NCI-H446 treated with DMSO at 0.1 percent for 48 hours (cell line): Measurements from ENCODE around the gene ABHD17C.

Source experiments
- DNase-seq: peaks from one replicate; lab custom pipeline; 2025; lab: John Stamatoyannopoulos, UW

The ABHD17C gene

GRCh38 chr15:80689716-80690115, 5.4 kb upstream of the ABHD17C start:
- no peak for DNase-seq

GRCh38 chr15:80691575-80691974, 3.5 kb upstream of the ABHD17C start:
- no peak for DNase-seq

GRCh38 chr15:80693682-80694610, 1.2 kb upstream of the ABHD17C start:
- peak; percentile 71 for DNase-seq

GRCh38 chr15:80694611-80695098, 455 bp upstream of the ABHD17C start:
- no peak for DNase-seq

DNA sequence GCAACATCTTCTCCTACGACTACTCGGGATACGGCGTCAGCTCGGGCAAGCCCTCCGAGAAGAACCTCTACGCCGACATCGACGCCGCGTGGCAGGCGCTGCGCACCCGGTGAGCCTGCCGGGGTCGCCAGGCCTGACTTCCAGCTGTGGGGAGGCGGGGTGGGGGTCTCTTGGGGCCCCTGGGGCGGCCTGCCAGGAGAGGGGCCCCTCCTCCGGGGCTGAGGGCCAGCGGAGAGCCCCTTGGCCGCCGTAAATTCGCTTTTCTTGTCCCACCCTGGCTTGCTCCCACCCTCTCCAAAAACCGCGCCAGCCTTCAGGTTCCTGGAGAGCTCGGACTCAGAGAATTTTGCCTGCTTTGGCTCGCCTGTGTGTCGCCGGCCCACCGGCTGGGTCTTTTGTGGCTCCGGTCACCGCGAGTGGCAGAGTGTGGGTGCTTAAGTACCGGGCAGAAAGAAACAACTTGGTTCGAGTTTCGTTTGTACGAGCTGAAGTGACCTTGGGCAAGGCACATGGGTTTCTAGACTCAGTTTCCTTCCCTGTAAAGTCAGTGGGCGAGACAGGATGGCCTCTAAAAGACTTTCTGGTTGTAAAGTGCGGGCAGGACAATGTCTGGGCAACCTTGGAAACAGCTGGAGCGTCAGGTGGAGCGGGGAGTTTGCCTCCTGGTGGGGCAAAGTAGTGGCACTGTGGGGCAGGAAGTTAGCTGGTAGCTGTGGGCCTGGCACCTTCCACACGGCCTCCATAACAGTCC, 976 bp downstream of the ABHD17C start:
- DNase-seq: no peak

DNA sequence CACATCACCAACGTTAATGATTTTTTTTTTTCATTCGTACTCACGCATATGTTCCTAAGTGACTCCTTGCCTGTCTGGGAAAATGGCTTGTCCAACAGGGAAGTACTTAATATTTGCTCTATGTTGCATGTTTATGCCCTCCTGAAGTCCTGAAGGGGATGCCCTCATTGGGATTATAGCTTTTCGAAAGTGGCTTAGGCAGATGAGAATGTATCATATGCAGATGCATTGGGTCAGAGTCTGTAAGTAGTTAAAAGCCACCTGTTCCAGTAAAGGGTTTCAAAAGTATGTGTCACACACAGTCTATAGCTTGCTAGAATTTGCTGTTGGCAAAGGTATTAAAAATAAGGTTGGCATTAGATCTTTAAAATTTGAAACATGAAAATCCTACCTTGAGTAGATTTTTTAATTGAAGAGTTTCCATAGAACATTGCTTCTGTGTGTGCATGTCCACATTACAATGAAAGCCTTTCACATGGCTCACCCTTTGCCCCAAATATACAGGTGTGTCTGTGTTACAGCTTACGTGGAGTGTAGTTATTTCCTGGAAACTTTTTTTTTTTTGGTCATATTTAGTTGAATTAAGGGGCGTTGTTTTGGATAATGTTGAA, 2.1 kb downstream of the ABHD17C start:
- DNase-seq: no peak

DNA sequence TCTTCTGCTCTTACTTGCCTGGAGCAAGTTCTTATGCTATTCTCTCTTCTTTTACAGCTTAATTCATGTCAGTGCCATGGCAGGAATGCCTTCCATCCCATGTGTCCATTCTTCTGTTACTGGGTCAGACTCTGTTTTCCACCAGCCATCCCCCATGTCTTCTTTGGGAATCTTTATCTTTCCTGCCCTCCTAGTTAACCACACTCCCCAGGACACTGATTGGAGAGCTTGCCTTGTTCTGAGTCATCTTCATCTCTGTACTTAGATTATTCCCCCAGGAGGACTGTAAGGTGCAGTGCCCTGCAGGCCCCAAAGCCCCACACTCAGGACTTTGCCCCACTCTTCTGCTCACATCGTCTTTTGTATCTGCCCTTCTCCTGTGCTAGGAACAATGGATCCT, 3.6 kb downstream of the ABHD17C start:
- DNase-seq: no peak

- no peak for DNase-seq
Measured at GRCh38 chr15:80699981-80700380, 4.9 kb downstream of the ABHD17C start.

DNA sequence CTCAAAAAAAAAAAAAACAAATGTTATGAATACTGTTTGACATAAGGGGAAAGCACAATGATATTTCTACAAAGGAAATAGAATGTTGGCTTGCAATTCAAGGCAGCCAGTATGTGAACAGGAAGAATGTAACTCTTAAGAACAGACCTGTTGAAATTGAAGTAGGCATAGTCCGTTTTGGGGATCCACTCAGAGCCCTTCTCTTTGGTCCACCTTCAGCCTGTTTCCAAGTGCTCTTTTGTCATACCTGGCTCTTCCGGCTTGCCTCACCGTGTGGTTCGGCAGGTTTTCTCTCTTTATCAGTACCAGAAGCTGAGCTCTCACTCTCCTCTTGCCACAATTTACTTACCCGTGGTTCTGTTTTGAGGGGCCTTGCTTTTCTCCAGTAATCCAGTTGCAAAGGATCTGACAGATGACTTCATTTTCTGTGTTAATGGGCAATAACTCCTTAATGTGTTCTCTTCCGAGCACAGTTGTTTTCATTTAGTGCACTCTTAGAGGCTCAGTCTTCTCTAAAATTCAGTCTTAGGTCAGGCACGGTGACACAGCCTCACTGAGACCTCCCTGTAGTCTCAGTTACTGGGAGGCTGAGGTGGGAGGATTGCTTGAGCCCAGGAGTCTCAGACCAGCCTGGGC, 6.7 kb downstream of the ABHD17C start:
- DNase-seq: no peak

DNA sequence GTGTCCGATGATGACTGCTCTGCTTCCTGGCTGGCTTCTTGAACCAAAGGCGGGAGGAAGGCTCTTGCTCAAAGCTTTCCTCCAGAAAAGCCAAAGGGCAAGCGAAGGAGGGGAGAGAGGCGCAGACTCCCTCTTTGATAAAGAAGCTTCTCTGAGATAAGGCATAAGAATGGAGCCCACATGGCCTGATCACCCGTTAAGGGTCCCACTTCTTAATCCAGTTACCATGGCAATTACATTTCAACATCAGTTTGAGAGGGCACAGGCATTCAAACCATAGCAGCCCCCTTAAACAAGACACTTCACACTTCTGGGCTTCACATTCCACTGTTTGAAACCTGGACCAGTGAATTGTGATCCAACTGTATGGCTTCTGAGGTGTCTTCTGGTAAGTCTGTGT, 8.0 kb downstream of the ABHD17C start:
- no peak for DNase-seq

- no peak for DNase-seq
Measured at GRCh38 chr15:80703965-80704364, 8.9 kb downstream of the ABHD17C start.

- no peak for DNase-seq
Measured at GRCh38 chr15:80706161-80706560, 11.1 kb downstream of the ABHD17C start.

DNA sequence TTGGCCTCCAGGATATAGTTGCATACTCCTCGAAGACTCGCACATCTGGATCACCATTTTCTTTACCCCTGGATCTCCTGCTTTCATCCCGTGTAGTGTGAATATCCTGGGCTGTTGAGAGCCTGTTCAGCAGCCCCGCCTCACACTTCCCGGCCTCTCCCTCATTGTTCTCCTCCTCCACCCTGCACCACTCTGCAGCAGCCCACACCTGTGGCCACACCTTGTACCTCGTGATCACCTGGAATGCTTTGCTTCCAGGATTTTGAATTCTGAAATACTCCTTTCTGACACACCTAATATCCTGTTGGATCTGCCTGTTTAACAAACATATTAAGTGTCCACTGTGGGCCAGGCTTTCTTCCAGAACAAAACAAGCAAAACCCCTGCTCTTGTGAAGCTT, 14.4 kb downstream of the ABHD17C start:
- DNase-seq: no peak

DNA sequence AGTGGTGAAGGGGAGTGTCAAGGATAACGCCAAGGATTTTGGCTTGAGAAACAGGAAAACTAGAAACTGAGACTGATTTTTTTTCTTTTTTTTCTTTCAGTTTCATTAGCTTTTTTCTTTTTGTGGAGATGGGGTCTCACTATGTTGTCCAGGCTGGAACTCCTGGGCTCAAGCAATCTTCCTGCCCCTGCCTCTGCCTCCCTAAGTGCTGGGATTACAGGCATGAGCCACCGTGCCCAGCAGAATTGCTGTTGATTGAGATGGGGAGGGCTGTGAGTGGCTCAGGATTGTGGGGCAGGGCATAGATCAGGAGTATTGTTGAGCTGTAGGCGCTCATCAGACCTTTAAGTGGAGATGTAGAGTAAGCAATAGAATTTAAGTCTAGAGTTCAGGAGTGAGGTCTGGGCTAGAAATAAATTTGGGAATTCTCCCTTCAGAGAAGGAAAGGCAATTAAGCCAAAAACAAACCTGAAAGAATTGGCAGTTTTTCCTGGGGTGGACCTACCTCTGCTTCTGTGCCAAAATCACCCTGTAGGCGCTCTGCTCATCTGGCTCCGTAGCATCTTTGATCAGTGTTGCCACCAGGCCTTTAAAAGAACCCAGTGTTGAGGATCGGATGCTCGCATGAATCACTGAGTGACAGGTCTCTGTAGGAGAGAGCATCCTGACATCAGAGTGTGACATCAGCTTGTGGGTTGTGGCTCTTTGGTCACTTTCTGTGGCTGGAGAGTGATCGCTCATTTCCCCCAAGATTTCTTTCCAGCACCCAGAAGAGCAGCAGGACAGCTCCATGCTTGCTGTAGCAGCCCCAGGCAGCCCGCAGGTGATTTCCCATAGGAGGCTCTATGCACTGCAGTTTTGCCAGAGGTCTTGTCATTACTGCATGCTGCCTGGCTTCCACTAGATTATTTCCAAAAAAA, 15.8 kb downstream of the ABHD17C start:
- DNase-seq: no peak

- no peak for DNase-seq
Measured at GRCh38 chr15:80711886-80712285, 16.8 kb downstream of the ABHD17C start.

DNA sequence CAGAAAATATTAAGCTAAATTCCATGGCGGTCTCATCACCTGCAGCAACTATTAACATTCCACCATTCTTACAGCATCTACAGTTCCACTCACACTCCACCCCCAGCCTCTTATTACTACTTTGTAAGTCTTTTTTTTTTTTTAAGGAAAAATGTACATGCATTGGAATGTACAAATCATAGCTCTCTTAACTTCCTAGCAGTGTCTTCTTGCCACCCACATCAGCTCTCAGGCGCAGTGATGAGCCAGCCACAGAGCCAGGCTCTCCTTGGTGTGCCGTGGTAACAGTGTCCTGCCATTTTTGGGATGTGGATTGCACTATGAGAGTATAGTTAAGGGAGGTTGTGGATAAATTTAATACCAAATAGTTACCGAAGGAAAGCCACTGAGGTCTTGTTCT, 17.8 kb downstream of the ABHD17C start:
- no peak for DNase-seq

DNA sequence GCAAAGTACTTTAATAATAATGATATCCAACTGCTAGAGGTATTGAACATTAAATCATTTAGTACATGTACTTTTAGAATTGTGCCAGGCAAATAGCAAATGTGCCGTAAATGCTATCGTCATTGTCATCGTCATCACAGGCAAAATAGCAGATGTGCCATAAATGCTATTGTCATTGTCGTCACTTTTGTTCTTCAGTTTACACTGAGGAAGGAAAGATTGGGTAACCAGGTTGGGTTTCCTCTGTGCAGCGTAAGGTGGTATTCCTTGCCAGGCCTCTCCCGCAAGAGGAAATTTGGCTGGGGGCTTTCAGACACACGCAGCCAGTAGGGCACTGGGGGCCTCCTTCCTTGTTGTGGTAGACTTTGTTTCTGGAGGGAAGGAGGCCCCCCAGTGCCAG, 26.4 kb downstream of the ABHD17C start:
- DNase-seq: no peak

GRCh38 chr15:80722811-80723210, 27.7 kb downstream of the ABHD17C start:
- no peak for DNase-seq

DNA sequence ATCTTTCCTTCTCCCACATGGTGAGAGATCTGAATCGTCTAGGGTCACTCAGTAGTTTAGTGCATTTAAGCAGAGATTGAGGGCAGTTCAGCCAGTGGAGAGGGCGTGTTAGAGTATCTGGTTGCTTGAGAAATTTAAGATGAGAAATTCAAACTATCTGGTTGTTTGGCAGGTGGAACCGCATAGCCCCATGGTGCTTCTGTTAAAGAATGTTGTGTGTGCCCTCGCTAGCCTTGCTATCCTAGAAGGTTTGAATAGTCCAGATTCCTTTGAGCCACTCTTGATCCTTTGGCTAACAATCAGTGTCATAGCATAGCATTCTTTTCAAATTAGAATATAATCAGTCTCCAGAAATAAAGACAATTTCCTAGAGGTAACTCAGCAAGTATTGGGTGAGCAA, 32.1 kb downstream of the ABHD17C start:
- no peak for DNase-seq

DNA sequence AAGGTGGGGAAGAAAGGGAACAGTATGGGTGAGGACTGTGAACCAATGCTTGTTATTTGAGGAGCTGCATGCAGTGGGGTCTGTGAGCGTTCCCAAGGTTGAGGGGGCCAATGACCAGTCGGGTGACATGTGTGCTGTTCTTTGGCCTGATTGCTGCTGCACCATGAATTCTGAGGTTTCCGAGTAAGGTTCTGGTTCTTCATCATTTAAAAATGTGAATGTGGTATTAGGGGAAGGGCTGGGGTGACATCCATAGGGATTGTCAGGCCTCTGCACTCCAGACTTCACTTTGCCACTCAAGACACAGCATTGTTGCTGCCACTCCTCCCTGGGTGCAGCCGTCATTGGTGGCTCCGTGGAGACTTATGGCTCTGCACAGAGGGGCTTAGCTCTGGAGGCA, 32.5 kb downstream of the ABHD17C start:
- no peak for DNase-seq

DNA sequence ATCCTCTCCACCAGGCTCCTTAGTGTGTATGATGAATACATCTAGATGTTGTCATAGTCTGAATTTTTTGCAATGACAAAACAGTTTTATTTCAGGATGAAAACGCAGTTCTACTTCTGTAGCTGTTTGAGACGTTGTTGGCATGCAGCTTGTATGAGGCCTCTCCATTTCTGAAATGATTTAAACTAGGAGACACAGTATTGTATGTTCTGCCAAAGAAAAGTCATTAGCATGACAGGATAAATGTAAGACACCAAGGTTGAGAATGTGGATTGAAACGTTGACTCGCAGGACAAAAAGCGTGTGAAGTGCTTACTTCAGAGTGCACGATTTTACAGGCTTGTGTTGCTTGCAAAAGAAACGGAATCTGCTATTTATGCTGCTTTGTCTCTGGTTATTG, 35.3 kb downstream of the ABHD17C start:
- DNase-seq: peak; percentile 21
